Skin of body (tissue), 2 donors: Measurements from ENCODE around the gene HERC2. TPM values are rescaled to one million over a fixed set of nuclear protein-coding genes. Genes with fewer than 3 reads are reported as not detected.

Experiments used
- small RNA-seq: library from RNA; depleted of rRNA; stranded (forward); fragments of <200 nt; gene quantifications from one replicate; pipeline ENCODE3, GENCODE V24; 2014; ENCODE audit warnings: low replicate concordance
- total RNA-seq: library from RNA; depleted of rRNA; stranded (reverse); fragments of >200 nt; gene quantifications from one replicate; pipeline ENCODE4 v1.2.3, GENCODE V29; 2014

The HERC2 gene
- total RNA-seq, 1 donor from 2014 or later: 42.8 TPM

Small RNA genes lying within 50 kb of the gene (small RNA-seq; reads per million reads assigned to genes)
- not detected for gene AC091304.5

Other genes with a start within 250 kb of the HERC2 start
- gene OCA2, start 222.9 kb downstream of the HERC2 start, total RNA-seq: 1.4 TPM
- gene GOLGA6L24, start 35.9 kb upstream of the HERC2 start, total RNA-seq: not detected
- gene GOLGA8F, start 56.5 kb upstream of the HERC2 start, total RNA-seq: not detected
- gene GOLGA8G, start 210.8 kb upstream of the HERC2 start, total RNA-seq: not detected
- not detected for gene GOLGA6L25, start 231.4 kb upstream of the HERC2 start, total RNA-seq